Esophagus muscularis mucosa (tissue), 4 donors: ENCODE results near the gene NCK1. TPM values are rescaled to one million over a fixed set of nuclear protein-coding genes. Genes with fewer than 3 reads are reported as not detected.
A peak's percentile ranks its signal among the peaks of the same experiment; 100 is the strongest.
"Not testable (repeated sequence)": the region's sequence is repeated elsewhere in the genome, so short reads cannot be mapped to it uniquely, and the experiment has no call there.

ENCODE experiments used
- DNase-seq: peaks from one replicate; pipeline ENCODE4 v3.0.0-alpha.2; 2017; ENCODE audit errors: extremely low spot score
- H3K27ac ChIP-seq, 4 donors: fragments of 200-600 bp; sonication (generic); replicated peaks in 1 of 4; 1 replicate in 3 of 4; 2 replicates in 1 of 4; pipeline ENCODE4 v1.5.1; 2016 to 2019; ENCODE audit warnings: mild to moderate bottlenecking in 1 of 4
- H3K27me3 ChIP-seq, 4 donors: fragments of 200-600 bp; sonication (generic); one replicate each; pipeline versions ENCODE4 v1.5.1 to v1.6.0; 2016 to 2019
- H3K36me3 ChIP-seq, 4 donors: fragments of 200-600 bp; sonication (generic); one replicate each; pipeline ENCODE4 v1.5.1; 2016 to 2019
- H3K4me1 ChIP-seq, 4 donors: fragments of 200-600 bp; sonication (generic); one replicate each; pipeline ENCODE4 v1.5.1; 2016 to 2019
- H3K4me3 ChIP-seq, 4 donors: fragments of 200-600 bp; sonication (generic); 1 replicate in 2 of 4; 2 replicates in 2 of 4; pipeline ENCODE4 v1.5.1; 2016 to 2019; ENCODE audit warnings: mild to moderate bottlenecking in 4 of 4, moderate library complexity in 1 of 4
- H3K9me3 ChIP-seq, 4 donors: fragments of 200-600 bp; sonication (generic); 1 replicate in 3 of 4; 2 replicates in 1 of 4; pipeline ENCODE4 v1.5.1; 2016 to 2019
- EP300 ChIP-seq: sonication (generic); formaldehyde crosslinking; IDR thresholded peaks from one replicate; pipeline ENCODE4 v1.6.1; 2017; ENCODE audit warnings: antibody characterized with exemption
- POLR2A ChIP-seq: fragments of 450-650 bp; IDR thresholded peaks from one replicate; pipeline ENCODE4 v1.6.1; 2017; ENCODE audit warnings: antibody characterized with exemption, moderate library complexity, mild to moderate bottlenecking, low read depth
- POLR2AphosphoS5 ChIP-seq, 2 donors: sonication (generic); formaldehyde crosslinking; IDR thresholded peaks; one replicate each; pipeline ENCODE4 v1.6.1; 2017; ENCODE audit warnings: antibody characterized with exemption in 2 of 2
- WGBS: methylation state at CpG from one replicate; pipeline ENCODE4 v1.1.5; 2018; 5-methylcytosine and 5-hydroxymethylcytosine counted together
- intact Hi-C: fragments of 100-400 bp; cut with DNase I; formaldehyde crosslinking; loops from one replicate; pipeline ENCODE4 v1.15.1; 2023
- total RNA-seq, 4 donors: library from RNA; depleted of rRNA; stranded (reverse); fragments of >200 nt; gene quantifications; one replicate each; pipeline versions ENCODE4 v1.1.0 to v1.2.1, GENCODE V29; 2016
- TF ChIP-seq, protein P1 (sequence below), 3 experiments: fragments of 200-600 bp in 2 of 3; fragments of 450-650 bp in 1 of 3; sonication (generic) in 2 of 3; IDR thresholded peaks; one replicate each; pipeline ENCODE4 v1.5.1; 2017 to 2019; ENCODE audit warnings: antibody characterized with exemption in 3 of 3, mild to moderate bottlenecking in 2 of 3, moderate library complexity in 1 of 3

Gene NCK1
- total RNA-seq, 4 donors from 2014 or later, result 28.9 to 54.0 (median 37.0) TPM

GRCh38 chr3:136891934-136892855 lies 30.2 kb downstream of the NCK1 start:
- intact Hi-C loops, result no loop called here
- H3K27me3 ChIP-seq, result no peaks in the 10 kb centered on the region
- H3K9me3 ChIP-seq, result no peaks in the 10 kb centered on the region
- WGBS, result 50% methylated on average over 2 of the region's 2 CpGs
- H3K4me3 ChIP-seq, result no peak overlapping the region
- peaks cover 13 to 24% (median 18%) of the 10 kb centered on the region in 4 donors for H3K4me1 ChIP-seq
- TF ChIP-seq POLR2AphosphoS5 (IDR thresholded peaks at IDR 0.05) (no peak), POLR2A (no peak), EP300 (no peak)
- TF ChIP-seq, protein P1, sequence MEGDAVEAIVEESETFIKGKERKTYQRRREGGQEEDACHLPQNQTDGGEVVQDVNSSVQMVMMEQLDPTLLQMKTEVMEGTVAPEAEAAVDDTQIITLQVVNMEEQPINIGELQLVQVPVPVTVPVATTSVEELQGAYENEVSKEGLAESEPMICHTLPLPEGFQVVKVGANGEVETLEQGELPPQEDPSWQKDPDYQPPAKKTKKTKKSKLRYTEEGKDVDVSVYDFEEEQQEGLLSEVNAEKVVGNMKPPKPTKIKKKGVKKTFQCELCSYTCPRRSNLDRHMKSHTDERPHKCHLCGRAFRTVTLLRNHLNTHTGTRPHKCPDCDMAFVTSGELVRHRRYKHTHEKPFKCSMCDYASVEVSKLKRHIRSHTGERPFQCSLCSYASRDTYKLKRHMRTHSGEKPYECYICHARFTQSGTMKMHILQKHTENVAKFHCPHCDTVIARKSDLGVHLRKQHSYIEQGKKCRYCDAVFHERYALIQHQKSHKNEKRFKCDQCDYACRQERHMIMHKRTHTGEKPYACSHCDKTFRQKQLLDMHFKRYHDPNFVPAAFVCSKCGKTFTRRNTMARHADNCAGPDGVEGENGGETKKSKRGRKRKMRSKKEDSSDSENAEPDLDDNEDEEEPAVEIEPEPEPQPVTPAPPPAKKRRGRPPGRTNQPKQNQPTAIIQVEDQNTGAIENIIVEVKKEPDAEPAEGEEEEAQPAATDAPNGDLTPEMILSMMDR (IDR thresholded peaks at IDR 0.05), result no peak
- no peaks in the 10 kb centered on the region for H3K36me3 ChIP-seq
- no peak for DNase-seq
- H3K27ac ChIP-seq, result no peak overlapping the region

DNA sequence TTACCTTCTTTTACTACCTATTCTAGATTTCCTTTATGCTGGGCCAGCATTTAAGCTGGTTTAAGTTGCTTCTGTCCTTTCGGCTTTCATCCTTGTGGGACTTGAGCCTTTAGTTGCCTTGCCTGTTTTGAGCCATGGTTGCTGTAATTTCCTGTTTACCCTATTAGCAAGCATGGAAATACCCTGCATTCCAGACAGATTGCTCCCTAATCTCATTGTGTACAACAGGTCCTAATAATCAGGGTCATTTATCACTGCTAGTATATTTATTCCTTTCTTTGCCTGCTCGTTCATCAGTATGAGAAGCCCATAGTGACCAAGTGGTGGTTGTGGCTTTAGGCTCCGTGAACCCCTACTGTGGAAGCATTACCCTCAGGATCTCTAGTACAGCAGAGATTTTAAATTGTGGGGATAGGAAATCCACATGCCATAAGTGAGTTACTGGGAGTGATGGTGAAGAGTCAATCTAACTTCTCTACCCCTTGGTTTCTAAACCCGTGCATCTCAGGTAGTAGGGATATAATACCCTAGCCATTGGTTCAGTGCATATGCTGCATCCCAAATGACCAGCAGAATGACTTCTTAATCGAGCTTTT lies 31.9 kb downstream of the NCK1 start:
- Histone ChIP-seq H3K9me3 (no peaks in the 10 kb centered on the region), H3K27ac (peak overlapping the region in 1 of 4 donors; percentile 15), H3K27me3 (no peaks in the 10 kb centered on the region), H3K4me1 (peaks cover 19 to 35% (median 29%) of the 10 kb centered on the region in 4 donors), H3K36me3 (no peaks in the 10 kb centered on the region), H3K4me3 (no peak overlapping the region)
- intact Hi-C loops, result no loop called here
- TF ChIP-seq, protein P1 (IDR thresholded peaks at IDR 0.05), result no peak
- DNase-seq, result no peak
- 57% methylated on average over 5 of the region's 5 CpGs for WGBS

- H3K9me3 ChIP-seq, intact Hi-C loops, DNase-seq, H3K36me3 ChIP-seq, H3K27ac ChIP-seq, H3K27me3 ChIP-seq, H3K4me3 ChIP-seq: not testable (repeated sequence)
- 86% methylated on average over 1 of the region's 1 CpG for WGBS
- H3K4me1 ChIP-seq, result peaks cover 21 to 48% (median 40%) of the 10 kb centered on the region in 4 donors
These were observed 35.2 kb downstream of the NCK1 start for GRCh38 chr3:136897171-136897570.

DNA sequence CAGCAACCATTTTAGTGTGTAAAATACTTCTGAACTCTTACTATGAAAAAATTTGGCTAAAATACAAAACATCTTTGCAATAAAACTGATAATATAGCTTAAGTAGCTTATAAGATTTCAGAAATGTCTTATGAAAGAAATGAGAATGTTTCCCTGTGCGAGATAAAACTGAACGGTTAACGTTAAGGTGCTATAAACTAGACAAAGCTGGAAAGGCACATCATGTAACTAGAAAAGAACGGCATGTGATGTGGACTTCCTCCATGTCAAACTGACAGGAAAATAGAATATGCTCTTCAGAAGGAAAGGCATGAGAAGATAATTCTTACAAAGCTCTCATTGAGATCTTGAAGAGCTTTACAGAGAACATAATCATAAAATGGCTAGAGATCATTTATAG lies 36.5 kb downstream of the NCK1 start:
- WGBS, result 60% methylated on average over 4 of the region's 4 CpGs
- Histone ChIP-seq H3K4me1 (peaks cover 18 to 45% (median 37%) of the 10 kb centered on the region in 4 donors), H3K4me3 (no peak overlapping the region), H3K27me3 (no peaks in the 10 kb centered on the region), H3K9me3 (peaks cover 0 to 3% (median under 1%) of the 10 kb centered on the region in 4 donors), H3K27ac (peak overlapping the region in 3 of 4 donors; percentile 25 to 30 (median 27)), H3K36me3 (no peaks in the 10 kb centered on the region)
- TF ChIP-seq EP300 (no peak), POLR2A (no peak)
- TF ChIP-seq, protein P1 (IDR thresholded peaks at IDR 0.05), result no peak
- intact Hi-C loops, result no loop called here
- no peak for DNase-seq

DNA sequence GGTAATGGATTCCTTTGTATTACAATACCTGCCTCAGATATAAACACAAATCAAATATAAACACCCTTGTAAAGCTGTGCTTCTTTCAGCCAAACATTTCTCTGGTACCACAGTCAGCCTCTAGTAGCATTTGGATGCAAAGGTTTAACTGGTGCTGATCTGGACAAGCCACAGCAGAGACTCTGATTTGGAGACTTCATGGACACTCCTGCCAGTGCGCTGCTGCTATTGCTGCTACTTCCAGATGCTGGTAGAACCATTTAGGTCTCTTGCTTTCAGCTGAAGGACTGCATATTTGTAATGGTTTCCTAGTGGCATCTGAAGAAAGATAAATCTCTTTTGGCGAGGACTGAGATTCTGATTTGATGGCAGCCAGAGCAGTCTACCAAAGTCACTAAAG lies 36.9 kb downstream of the NCK1 start:
- peak overlapping the region in 3 of 4 donors; percentile 25 to 30 (median 27) for H3K27ac ChIP-seq
- intact Hi-C loops, result no loop called here

More for the DNA sequence above, 36.9 kb downstream of the NCK1 start:
- no peaks in the 10 kb centered on the region for H3K27me3 ChIP-seq
- H3K9me3 ChIP-seq, result peaks cover 0 to 7% (median 4%) of the 10 kb centered on the region in 4 donors
- H3K36me3 ChIP-seq, result no peaks in the 10 kb centered on the region
- TF ChIP-seq POLR2A (no peak), POLR2AphosphoS5 (IDR thresholded peaks at IDR 0.05) (no peak), EP300 (no peak)
- TF ChIP-seq, protein P1 (IDR thresholded peaks at IDR 0.05), result no peak
- H3K4me1 ChIP-seq, result peaks cover 14 to 41% (median 33%) of the 10 kb centered on the region in 4 donors
- 69% methylated on average over 2 of the region's 2 CpGs for WGBS
- DNase-seq, result no peak
- H3K4me3 ChIP-seq, result no peak overlapping the region
